Ectodermal cell (in vitro differentiated cells): ENCODE results near the gene PARVG.

Source experiments
- H3K27ac ChIP-seq: 2 replicates; pipeline ENCODE4 v1.7.0; 2013; ENCODE audit warnings: mild to moderate bottlenecking, low read depth, low read length; ENCODE audit not compliant: insufficient read depth, poor library complexity, severe bottlenecking
- H3K27me3 ChIP-seq: 2 replicates; pipeline ENCODE4 v1.7.0; 2013; ENCODE audit warnings: mild to moderate bottlenecking, low read length; ENCODE audit not compliant: insufficient read depth, control insufficient read depth, poor library complexity, severe bottlenecking
- H3K36me3 ChIP-seq: one replicate; pipeline ENCODE4 v1.7.0; 2013; ENCODE audit warnings: low read length; ENCODE audit not compliant: control insufficient read depth, insufficient read depth
- H3K4me1 ChIP-seq: one replicate; pipeline ENCODE4 v1.7.0; 2013; ENCODE audit warnings: low read length; ENCODE audit not compliant: control insufficient read depth, insufficient read depth
- H3K4me3 ChIP-seq: 2 replicates; pipeline ENCODE4 v1.7.0; 2013; ENCODE audit warnings: low read depth, low read length, control low read depth; ENCODE audit not compliant: insufficient read depth
- H3K9me3 ChIP-seq: 2 replicates; pipeline ENCODE4 v1.7.0; 2013; ENCODE audit warnings: mild to moderate bottlenecking, low read length, moderate library complexity; ENCODE audit not compliant: control insufficient read depth
- whole genome bisulfite sequencing, 2 experiments: methylation state at CpG; one replicate each; pipeline ENCODE4 v1.1.7; 2013; ENCODE audit warnings: missing lambda C conversion rate in 2 of 2; 5-methylcytosine and 5-hydroxymethylcytosine counted together

PARVG gene

DNA sequence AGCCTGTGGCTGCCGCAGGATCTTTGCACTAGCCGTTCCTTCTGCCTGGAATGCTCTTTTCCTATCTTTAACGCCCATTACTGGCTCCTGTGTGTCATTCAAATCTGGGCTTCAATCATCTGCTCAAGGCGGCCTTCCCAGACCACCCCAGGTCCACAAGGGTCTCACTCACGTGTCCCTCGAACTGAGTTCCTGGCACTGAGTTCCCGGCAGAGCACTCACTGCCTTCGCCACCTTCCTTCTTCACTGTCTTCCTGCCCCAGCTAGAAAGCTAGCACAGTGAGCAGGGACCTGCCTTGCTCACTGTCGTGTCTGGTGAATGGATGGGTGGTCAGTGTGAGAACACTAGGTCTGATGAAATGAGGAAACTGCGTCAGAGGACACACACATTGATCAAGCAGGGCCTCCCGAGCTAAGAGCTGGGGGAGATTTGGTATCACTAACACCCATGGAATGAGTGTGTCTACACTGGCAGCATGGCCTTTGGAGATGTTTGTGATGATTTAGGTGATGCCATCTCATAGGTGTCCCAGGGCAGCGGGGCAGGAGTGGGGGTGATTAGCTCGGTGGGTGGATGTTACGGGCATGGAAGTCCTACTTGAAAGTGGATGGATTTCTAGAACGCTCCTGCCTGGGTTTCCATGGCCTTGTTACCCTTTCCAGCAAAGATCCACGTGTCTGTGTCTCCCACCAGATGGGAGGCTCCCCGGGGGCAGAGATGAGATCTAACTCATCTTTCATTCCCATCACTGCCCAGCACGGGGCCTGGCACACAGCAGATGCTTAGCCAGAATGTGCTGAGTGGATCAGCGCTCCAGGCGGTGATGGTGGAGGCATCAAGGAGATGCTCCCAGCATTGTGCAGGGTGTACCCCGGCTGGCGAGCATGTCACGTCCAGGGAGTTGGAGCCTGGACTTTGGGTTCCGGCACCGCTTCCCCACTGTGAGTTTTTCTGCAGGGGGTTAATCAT lies 67.5 kb downstream of the PARVG start:
- Histone ChIP-seq H3K27ac (no peak overlapping the region), H3K4me1 (no peaks in the 10 kb centered on the region), H3K36me3 (no peaks in the 10 kb centered on the region), H3K9me3 (no peaks in the 10 kb centered on the region), H3K4me3 (no peak overlapping the region), H3K27me3 (no peaks in the 10 kb centered on the region)
- 94 to 95% methylated on average over 25 of the region's 25 CpGs for WGBS, 2 experiments

DNA sequence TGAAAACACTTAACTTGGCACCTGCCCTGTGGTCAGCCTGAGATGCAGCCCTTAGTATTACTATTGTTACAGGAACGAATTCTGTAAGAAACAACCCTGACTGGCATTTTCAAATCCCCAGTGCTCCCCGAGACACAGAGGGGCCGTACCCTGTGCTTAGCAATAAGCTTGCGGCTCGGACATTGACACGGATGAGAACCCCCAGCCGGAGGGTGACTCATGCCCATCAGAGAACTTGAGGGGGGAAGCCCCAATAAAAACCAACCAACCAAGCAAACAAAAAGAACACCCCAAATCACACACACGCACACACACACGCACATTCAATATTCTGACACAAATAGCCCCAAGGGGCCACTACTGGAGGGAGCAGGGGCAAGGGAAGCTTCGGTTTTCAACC lies 68.2 kb downstream of the PARVG start:
- H3K4me1 ChIP-seq, result no peaks in the 10 kb centered on the region
- H3K4me3 ChIP-seq, result no peak overlapping the region
- no peaks in the 10 kb centered on the region for H3K27me3 ChIP-seq
- 93 to 94% methylated on average over 10 of the region's 10 CpGs for WGBS, 2 experiments
- no peaks in the 10 kb centered on the region for H3K9me3 ChIP-seq
- no peaks in the 10 kb centered on the region for H3K36me3 ChIP-seq
- no peak overlapping the region for H3K27ac ChIP-seq

- Histone ChIP-seq H3K27ac (no peak overlapping the region), H3K9me3 (no peaks in the 10 kb centered on the region), H3K4me1 (no peaks in the 10 kb centered on the region), H3K27me3 (no peaks in the 10 kb centered on the region), H3K4me3 (no peak overlapping the region), H3K36me3 (no peaks in the 10 kb centered on the region)
- 87 to 96% methylated on average over 10 to 12 of the region's 12 CpGs for WGBS, 2 experiments
Measured at GRCh38 chr22:44249376-44250147, 68.8 kb downstream of the PARVG start.

DNA sequence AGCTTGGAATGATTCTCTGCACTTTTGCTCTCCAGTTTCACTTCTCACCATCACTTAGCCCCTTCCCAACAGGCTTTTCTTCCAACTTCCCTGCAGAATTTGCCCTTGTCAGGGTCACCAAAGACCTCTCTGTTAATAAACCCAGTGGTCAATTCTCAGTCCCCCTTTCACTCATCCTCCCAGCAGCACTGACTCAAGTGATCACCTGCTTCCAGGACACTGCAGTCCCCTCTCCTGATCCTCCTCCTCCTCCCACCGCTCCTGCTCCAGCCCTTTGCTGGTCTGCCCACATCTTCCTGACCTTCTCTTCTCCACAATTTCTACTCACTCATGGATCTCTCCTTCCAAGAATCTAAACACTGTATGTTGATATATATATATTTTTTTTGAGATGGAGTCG lies 74.1 kb downstream of the PARVG start:
- Histone ChIP-seq H3K9me3 (no peaks in the 10 kb centered on the region), H3K4me1 (peaks cover 10% of the 10 kb centered on the region), H3K4me3 (no peak overlapping the region), H3K27me3 (no peaks in the 10 kb centered on the region), H3K27ac (no peak overlapping the region), H3K36me3 (no peaks in the 10 kb centered on the region)
- WGBS, 2 experiments, result 93 to 95% methylated on average over 2 of the region's 2 CpGs

- Histone ChIP-seq H3K4me1 (peaks cover 10% of the 10 kb centered on the region), H3K27ac (no peak overlapping the region), H3K27me3 (no peaks in the 10 kb centered on the region), H3K36me3 (no peaks in the 10 kb centered on the region), H3K9me3 (no peaks in the 10 kb centered on the region), H3K4me3 (no peak overlapping the region)
- WGBS, 2 experiments, result 89 to 92% methylated on average over 6 of the region's 6 CpGs
Measured at GRCh38 chr22:44256085-44256484, 75.4 kb downstream of the PARVG start.

GRCh38 chr22:44256556-44257485 lies 76.1 kb downstream of the PARVG start:
- H3K4me3 ChIP-seq, result no peak overlapping the region
- no peaks in the 10 kb centered on the region for H3K36me3 ChIP-seq
- H3K27ac ChIP-seq, result no peak overlapping the region
- H3K4me1 ChIP-seq, result peaks cover 10% of the 10 kb centered on the region
- 37 to 42% methylated on average over 13 of the region's 13 CpGs for WGBS, 2 experiments
- no peaks in the 10 kb centered on the region for H3K27me3 ChIP-seq
- H3K9me3 ChIP-seq, result no peaks in the 10 kb centered on the region
